ENCODE data around the gene DISP3.

The DISP3 gene

GRCh38 chr1:11558276-11558675 lies 79.3 kb downstream of the DISP3 start:
- no peak overlapping the region for H2AFZ ChIP-seq (ENCODE audit: low read depth, low read length)
- H4K8ac ChIP-seq (ENCODE audit: low read length) = no peak overlapping the region
- H3K18ac ChIP-seq (ENCODE audit: low read depth in 1 of 2, low read length in 2 of 2) = no peak overlapping the region
- no peak overlapping the region for H3K4ac ChIP-seq (ENCODE audit: low read depth in 1 of 2, low read length in 2 of 2)
- H3K79me1 ChIP-seq (replicated peaks; ENCODE audit: low read length, poor library complexity, severe bottlenecking) = no peaks in the 10 kb centered on the region
- no peaks in the 10 kb centered on the region for H3K9me3 ChIP-seq (ENCODE audit: control insufficient read depth, low read length)
- DNase-seq = no peak
- no peak overlapping the region for H2BK120ac ChIP-seq (ENCODE audit: low read depth, low read length)
- WGBS = 37% methylated on average over 7 of the region's 8 CpGs
- H3K4me3 ChIP-seq (ENCODE audit: insufficient read depth in 1 of 2, low read depth in 1 of 2, low read length in 2 of 2) = no peak overlapping the region
- no peak overlapping the region for H4K91ac ChIP-seq (ENCODE audit: low read length)
- peaks cover 53 to 65% of the 10 kb centered on the region in 2 experiments for H3K27me3 ChIP-seq (ENCODE audit: control insufficient read depth in 1 of 2, insufficient read depth in 1 of 2, low read length in 2 of 2)
- H2BK12ac ChIP-seq (ENCODE audit: low read length in 2 of 2) = no peak overlapping the region
- no peaks in the 10 kb centered on the region for H3K4me1 ChIP-seq (ENCODE audit: control insufficient read depth, insufficient read depth, low read depth, low read length)
- no peak overlapping the region for H3K9ac ChIP-seq (ENCODE audit: low read length)
- no peaks in the 10 kb centered on the region for H3K36me3 ChIP-seq (ENCODE audit: control insufficient read depth in 1 of 2, insufficient read depth in 2 of 2, low read depth in 1 of 2, low read length in 2 of 2)
- no peak overlapping the region for H2BK15ac ChIP-seq (ENCODE audit: low read depth, poor library complexity, severe bottlenecking)
- H2AK5ac ChIP-seq (ENCODE audit: low read length, severe bottlenecking) = no peak overlapping the region
- no peak overlapping the region for H3K14ac ChIP-seq (ENCODE audit: low read length in 2 of 2)
- H3K27ac ChIP-seq (ENCODE audit: low read length, poor library complexity, severe bottlenecking) = no peak overlapping the region
- H2BK5ac ChIP-seq (ENCODE audit: low read depth, low read length, poor library complexity, severe bottlenecking) = no peak overlapping the region
- no peak overlapping the region for H3K23ac ChIP-seq (ENCODE audit: low read length in 2 of 2)
- no peak overlapping the region for H3K4me2 ChIP-seq (ENCODE audit: low read length, poor library complexity, severe bottlenecking)

- no peak overlapping the region for H2BK120ac ChIP-seq (ENCODE audit: low read depth, low read length)
- WGBS = 69% methylated on average over 7 of the region's 7 CpGs
- no peaks in the 10 kb centered on the region for H3K9me3 ChIP-seq (ENCODE audit: control insufficient read depth, low read length)
- no peak for DNase-seq
- no peak overlapping the region for H3K14ac ChIP-seq (ENCODE audit: low read length in 2 of 2)
- H3K36me3 ChIP-seq (ENCODE audit: control insufficient read depth in 1 of 2, insufficient read depth in 2 of 2, low read depth in 1 of 2, low read length in 2 of 2) = no peaks in the 10 kb centered on the region
- H3K23ac ChIP-seq (ENCODE audit: low read length in 2 of 2) = no peak overlapping the region
- no peak overlapping the region for H3K4me3 ChIP-seq (ENCODE audit: insufficient read depth in 1 of 2, low read depth in 1 of 2, low read length in 2 of 2)
- no peak overlapping the region for H3K27ac ChIP-seq (ENCODE audit: low read length, poor library complexity, severe bottlenecking)
- no peak overlapping the region for H2AFZ ChIP-seq (ENCODE audit: low read depth, low read length)
- no peak overlapping the region for H2AK5ac ChIP-seq (ENCODE audit: low read length, severe bottlenecking)
- no peak overlapping the region for H2BK12ac ChIP-seq (ENCODE audit: low read length in 2 of 2)
- H2BK15ac ChIP-seq (ENCODE audit: low read depth, poor library complexity, severe bottlenecking) = no peak overlapping the region
- no peak overlapping the region for H3K9ac ChIP-seq (ENCODE audit: low read length)
- peaks cover 55 to 67% of the 10 kb centered on the region in 2 experiments for H3K27me3 ChIP-seq (ENCODE audit: control insufficient read depth in 1 of 2, insufficient read depth in 1 of 2, low read length in 2 of 2)
- no peaks in the 10 kb centered on the region for H3K79me1 ChIP-seq (replicated peaks; ENCODE audit: low read length, poor library complexity, severe bottlenecking)
- H3K4me1 ChIP-seq (ENCODE audit: control insufficient read depth, insufficient read depth, low read depth, low read length) = peaks cover 3% of the 10 kb centered on the region
- no peak overlapping the region for H2BK5ac ChIP-seq (ENCODE audit: low read depth, low read length, poor library complexity, severe bottlenecking)
- no peak overlapping the region for H3K18ac ChIP-seq (ENCODE audit: low read depth in 1 of 2, low read length in 2 of 2)
- no peak overlapping the region for H4K91ac ChIP-seq (ENCODE audit: low read length)
- H4K8ac ChIP-seq (ENCODE audit: low read length) = no peak overlapping the region
- no peak overlapping the region for H3K4me2 ChIP-seq (ENCODE audit: low read length, poor library complexity, severe bottlenecking)
- H3K4ac ChIP-seq (ENCODE audit: low read depth in 1 of 2, low read length in 2 of 2) = no peak overlapping the region
These were observed 80.1 kb downstream of the DISP3 start for GRCh38 chr1:11558871-11559590.

GRCh38 chr1:11559591-11559970 lies 80.6 kb downstream of the DISP3 start:
- Histone ChIP-seq H3K9me3 (ENCODE audit: control insufficient read depth, low read length) (no peaks in the 10 kb centered on the region), H3K14ac (ENCODE audit: low read length in 2 of 2) (no peak overlapping the region), H3K4me1 (ENCODE audit: control insufficient read depth, insufficient read depth, low read depth, low read length) (peaks cover 3% of the 10 kb centered on the region)

GRCh38 chr1:11560061-11560460 lies 81.1 kb downstream of the DISP3 start:
- Histone ChIP-seq H4K91ac (ENCODE audit: low read length) (no peak overlapping the region), H3K18ac (ENCODE audit: low read depth in 1 of 2, low read length in 2 of 2) (no peak overlapping the region), H2BK12ac (ENCODE audit: low read length in 2 of 2) (no peak overlapping the region), H3K79me1 (replicated peaks; ENCODE audit: low read length, poor library complexity, severe bottlenecking) (no peaks in the 10 kb centered on the region), H3K36me3 (ENCODE audit: control insufficient read depth in 1 of 2, insufficient read depth in 2 of 2, low read depth in 1 of 2, low read length in 2 of 2) (no peaks in the 10 kb centered on the region), H3K9ac (ENCODE audit: low read length) (no peak overlapping the region), H2BK5ac (ENCODE audit: low read depth, low read length, poor library complexity, severe bottlenecking) (no peak overlapping the region), H3K27ac (ENCODE audit: low read length, poor library complexity, severe bottlenecking) (no peak overlapping the region), H3K14ac (ENCODE audit: low read length in 2 of 2) (no peak overlapping the region), H3K27me3 (ENCODE audit: control insufficient read depth in 1 of 2, insufficient read depth in 1 of 2, low read length in 2 of 2) (peaks cover 52 to 67% of the 10 kb centered on the region in 2 experiments), H3K9me3 (ENCODE audit: control insufficient read depth, low read length) (no peaks in the 10 kb centered on the region), H3K4me1 (ENCODE audit: control insufficient read depth, insufficient read depth, low read depth, low read length) (peaks cover 3% of the 10 kb centered on the region), H2AFZ (ENCODE audit: low read depth, low read length) (no peak overlapping the region), H3K4ac (ENCODE audit: low read depth in 1 of 2, low read length in 2 of 2) (no peak overlapping the region), H2BK120ac (ENCODE audit: low read depth, low read length) (no peak overlapping the region), H2AK5ac (ENCODE audit: low read length, severe bottlenecking) (no peak overlapping the region), H4K8ac (ENCODE audit: low read length) (no peak overlapping the region), H2BK15ac (ENCODE audit: low read depth, poor library complexity, severe bottlenecking) (no peak overlapping the region), H3K23ac (ENCODE audit: low read length in 2 of 2) (no peak overlapping the region), H3K4me2 (ENCODE audit: low read length, poor library complexity, severe bottlenecking) (no peak overlapping the region), H3K4me3 (ENCODE audit: insufficient read depth in 1 of 2, low read depth in 1 of 2, low read length in 2 of 2) (no peak overlapping the region)
- whole genome bisulfite sequencing = 72% methylated on average over 8 of the region's 8 CpGs
- DNase-seq = no peak

More at GRCh38 chr1:11559591-11559970, 80.6 kb downstream of the DISP3 start:
- 55% methylated on average over 6 of the region's 6 CpGs for WGBS
- Histone ChIP-seq H3K9ac (ENCODE audit: low read length) (no peak overlapping the region), H3K79me1 (replicated peaks; ENCODE audit: low read length, poor library complexity, severe bottlenecking) (no peaks in the 10 kb centered on the region), H3K4me3 (ENCODE audit: insufficient read depth in 1 of 2, low read depth in 1 of 2, low read length in 2 of 2) (no peak overlapping the region), H2BK15ac (ENCODE audit: low read depth, poor library complexity, severe bottlenecking) (no peak overlapping the region), H3K23ac (ENCODE audit: low read length in 2 of 2) (no peak overlapping the region), H3K27me3 (ENCODE audit: control insufficient read depth in 1 of 2, insufficient read depth in 1 of 2, low read length in 2 of 2) (peaks cover 54 to 67% of the 10 kb centered on the region in 2 experiments), H2BK120ac (ENCODE audit: low read depth, low read length) (no peak overlapping the region), H2BK12ac (ENCODE audit: low read length in 2 of 2) (no peak overlapping the region), H3K18ac (ENCODE audit: low read depth in 1 of 2, low read length in 2 of 2) (no peak overlapping the region), H3K27ac (ENCODE audit: low read length, poor library complexity, severe bottlenecking) (no peak overlapping the region), H3K4me2 (ENCODE audit: low read length, poor library complexity, severe bottlenecking) (no peak overlapping the region), H2BK5ac (ENCODE audit: low read depth, low read length, poor library complexity, severe bottlenecking) (no peak overlapping the region), H2AFZ (ENCODE audit: low read depth, low read length) (no peak overlapping the region), H4K8ac (ENCODE audit: low read length) (no peak overlapping the region), H3K36me3 (ENCODE audit: control insufficient read depth in 1 of 2, insufficient read depth in 2 of 2, low read depth in 1 of 2, low read length in 2 of 2) (no peaks in the 10 kb centered on the region), H3K4ac (ENCODE audit: low read depth in 1 of 2, low read length in 2 of 2) (no peak overlapping the region), H4K91ac (ENCODE audit: low read length) (no peak overlapping the region), H2AK5ac (ENCODE audit: low read length, severe bottlenecking) (no peak overlapping the region)
- DNase-seq = no peak

Measured in mesenchymal stem cell (in vitro differentiated cells and primary cell).